PFSK-1 (cell line): ENCODE measurements around the gene PGP.

Experiments used
- FOXP2 ChIP-seq: optimal IDR thresholded peaks from 2 replicates; pipeline ENCODE3; 2011; ENCODE audit warnings: borderline replicate concordance, control low read depth, inconsistent platforms; ENCODE audit not compliant: insufficient read depth; ENCODE audit errors: extremely low read length, extremely low read depth
- SIN3A ChIP-seq: IDR thresholded peaks from 2 replicates; pipeline ENCODE4 v1.6.1; 2012; ENCODE audit warnings: mild to moderate bottlenecking, low read length, moderate library complexity, borderline replicate concordance; ENCODE audit not compliant: insufficient read depth
- TAF1 ChIP-seq: IDR thresholded peaks from 2 replicates; pipeline ENCODE4 v1.6.1; 2012; ENCODE audit warnings: low read length, control low read depth, borderline replicate concordance; ENCODE audit not compliant: insufficient read depth
- TF ChIP-seq, protein P1 (sequence below), 2 experiments: IDR thresholded peaks; 2 replicates each; pipeline versions ENCODE4 v1.6.1 to v1.8.0; 2011 to 2012; ENCODE audit warnings: low read depth in 2 of 2, low read length in 2 of 2, control low read depth in 1 of 2, inconsistent platforms in 1 of 2, mild to moderate bottlenecking in 1 of 2, moderate library complexity in 1 of 2; ENCODE audit not compliant: insufficient read depth in 1 of 2

DNA sequence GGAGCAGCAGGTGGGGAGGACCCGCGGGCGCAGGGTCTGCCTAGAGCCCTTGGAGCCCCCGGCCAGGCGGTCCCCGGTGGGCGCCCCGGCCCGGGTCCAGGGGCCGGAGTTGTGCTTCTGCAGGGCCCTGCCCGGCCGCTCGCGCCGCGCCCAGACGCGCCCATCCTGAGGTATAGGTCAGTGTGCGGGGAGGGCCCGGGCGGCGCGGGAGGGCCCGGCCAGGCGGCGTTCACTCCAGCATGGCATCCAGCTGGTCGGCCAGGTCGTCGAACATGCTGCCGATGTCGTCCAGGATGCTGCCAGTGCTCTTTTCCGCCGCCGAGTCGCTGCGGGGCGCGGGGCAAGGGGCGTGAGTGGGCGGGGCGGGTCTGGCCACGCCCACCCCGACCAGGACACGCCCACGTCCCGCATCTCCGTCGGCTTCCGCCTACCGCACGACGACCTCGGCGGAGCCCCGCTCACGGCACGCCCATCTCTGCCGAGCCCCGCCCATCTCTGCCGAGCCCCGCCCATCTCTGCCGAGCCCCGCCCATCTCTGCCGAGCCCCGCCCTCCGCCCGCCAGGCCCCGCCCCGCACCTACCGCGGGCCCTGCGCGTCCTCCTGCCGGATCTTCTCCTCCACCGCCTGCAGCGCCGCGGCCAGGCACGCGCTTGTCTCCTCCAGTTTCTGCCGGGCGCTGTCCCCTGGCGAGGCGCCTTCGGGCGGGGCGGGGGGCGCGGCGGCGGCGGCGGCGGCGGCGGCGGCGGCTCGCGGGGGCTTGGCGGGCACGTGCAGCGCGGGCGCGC is 36.1 kb downstream of the PGP start:
- TF ChIP-seq TAF1 (no peak), FOXP2 (no peak), SIN3A (no peak)
- TF ChIP-seq, protein P1, sequence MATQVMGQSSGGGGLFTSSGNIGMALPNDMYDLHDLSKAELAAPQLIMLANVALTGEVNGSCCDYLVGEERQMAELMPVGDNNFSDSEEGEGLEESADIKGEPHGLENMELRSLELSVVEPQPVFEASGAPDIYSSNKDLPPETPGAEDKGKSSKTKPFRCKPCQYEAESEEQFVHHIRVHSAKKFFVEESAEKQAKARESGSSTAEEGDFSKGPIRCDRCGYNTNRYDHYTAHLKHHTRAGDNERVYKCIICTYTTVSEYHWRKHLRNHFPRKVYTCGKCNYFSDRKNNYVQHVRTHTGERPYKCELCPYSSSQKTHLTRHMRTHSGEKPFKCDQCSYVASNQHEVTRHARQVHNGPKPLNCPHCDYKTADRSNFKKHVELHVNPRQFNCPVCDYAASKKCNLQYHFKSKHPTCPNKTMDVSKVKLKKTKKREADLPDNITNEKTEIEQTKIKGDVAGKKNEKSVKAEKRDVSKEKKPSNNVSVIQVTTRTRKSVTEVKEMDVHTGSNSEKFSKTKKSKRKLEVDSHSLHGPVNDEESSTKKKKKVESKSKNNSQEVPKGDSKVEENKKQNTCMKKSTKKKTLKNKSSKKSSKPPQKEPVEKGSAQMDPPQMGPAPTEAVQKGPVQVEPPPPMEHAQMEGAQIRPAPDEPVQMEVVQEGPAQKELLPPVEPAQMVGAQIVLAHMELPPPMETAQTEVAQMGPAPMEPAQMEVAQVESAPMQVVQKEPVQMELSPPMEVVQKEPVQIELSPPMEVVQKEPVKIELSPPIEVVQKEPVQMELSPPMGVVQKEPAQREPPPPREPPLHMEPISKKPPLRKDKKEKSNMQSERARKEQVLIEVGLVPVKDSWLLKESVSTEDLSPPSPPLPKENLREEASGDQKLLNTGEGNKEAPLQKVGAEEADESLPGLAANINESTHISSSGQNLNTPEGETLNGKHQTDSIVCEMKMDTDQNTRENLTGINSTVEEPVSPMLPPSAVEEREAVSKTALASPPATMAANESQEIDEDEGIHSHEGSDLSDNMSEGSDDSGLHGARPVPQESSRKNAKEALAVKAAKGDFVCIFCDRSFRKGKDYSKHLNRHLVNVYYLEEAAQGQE (IDR thresholded peaks at IDR 0.05; ENCODE audit: insufficient read depth in 1 of 2, low read depth in 2 of 2, low read length in 2 of 2), result no peak
